Mesendoderm (in vitro differentiated cells): ENCODE measurements around the gene DIAPH3. TPM values are rescaled to one million over a fixed set of nuclear protein-coding genes. Genes with fewer than 3 reads are reported as not detected.

ENCODE experiments used
- small RNA-seq: library from polyadenylated mRNA; stranded (forward); fragments of <200 nt; extraction: miRNeasy Mini kit (QIAGEN cat#:217004); gene quantifications from one replicate; pipeline ENCODE3, GENCODE V24; 2013; ENCODE audit not compliant: insufficient read depth

DIAPH3 gene

Small RNAs within 50 kb of the gene (small RNA-seq; reads per million reads assigned to genes)
- gene RN7SL375P (not detected), gene RNY4P28 (not detected)
